22Rv1 (cell line): ENCODE measurements around the gene SNX24.

Source experiments
- CTCF ChIP-seq: fragments of 450-650 bp; IDR thresholded peaks from 2 replicates; pipeline ENCODE4 v1.5.1; 2017; ENCODE audit warnings: mild to moderate bottlenecking
- ZFX ChIP-seq: fragments of 450-650 bp; IDR thresholded peaks from 2 replicates; pipeline ENCODE4 v1.6.1; 2017; ENCODE audit warnings: antibody characterized with exemption, borderline replicate concordance

GRCh38 chr5:122909470-122910100, 64.2 kb downstream of the SNX24 start:
- TF ChIP-seq CTCF, result no peak
- TF ChIP-seq ZFX, result no peak
